ENCODE results near the gene TIAM2.
A peak's percentile ranks its signal among the peaks of the same experiment; 100 is the strongest.

The TIAM2 gene

GRCh38 chr6:154977588-154977987 is 17.5 kb upstream of the TIAM2 start:
- H3K9me3 ChIP-seq (replicated peaks; ENCODE audit: insufficient read depth, low read length) = no peaks in the 10 kb centered on the region
- H3K4me2 ChIP-seq (ENCODE audit: low read depth, low read length) = no peak overlapping the region
- H3K4me3 ChIP-seq (ENCODE audit: low read length) = no peak overlapping the region
- H3K27me3 ChIP-seq (replicated peaks; ENCODE audit: insufficient read depth, low read length) = no peaks in the 10 kb centered on the region
- no peak for DNase-seq
- H3K27ac ChIP-seq (ENCODE audit: low read length) = no peak overlapping the region
- H3K4me1 ChIP-seq (ENCODE audit: low read length) = no peaks in the 10 kb centered on the region
- no peaks in the 10 kb centered on the region for H3K9me2 ChIP-seq (replicated peaks; ENCODE audit: insufficient read depth, low read length)
- no peak overlapping the region for H2AFZ ChIP-seq (ENCODE audit: low read length)
- H4K20me1 ChIP-seq (ENCODE audit: insufficient read depth, low read length) = no peaks in the 10 kb centered on the region
- H3K79me2 ChIP-seq (ENCODE audit: low read length) = no peaks in the 10 kb centered on the region
- H3F3A ChIP-seq (ENCODE audit: insufficient read depth, low read length) = no peaks in the 10 kb centered on the region
- H3K36me3 ChIP-seq (replicated peaks; ENCODE audit: insufficient read depth, low read length) = no peaks in the 10 kb centered on the region
- TF ChIP-seq EZH2 (optimal IDR thresholded peaks at IDR 0.05; ENCODE audit: low read depth, low read length) = no peak
- TF ChIP-seq, protein P1, sequence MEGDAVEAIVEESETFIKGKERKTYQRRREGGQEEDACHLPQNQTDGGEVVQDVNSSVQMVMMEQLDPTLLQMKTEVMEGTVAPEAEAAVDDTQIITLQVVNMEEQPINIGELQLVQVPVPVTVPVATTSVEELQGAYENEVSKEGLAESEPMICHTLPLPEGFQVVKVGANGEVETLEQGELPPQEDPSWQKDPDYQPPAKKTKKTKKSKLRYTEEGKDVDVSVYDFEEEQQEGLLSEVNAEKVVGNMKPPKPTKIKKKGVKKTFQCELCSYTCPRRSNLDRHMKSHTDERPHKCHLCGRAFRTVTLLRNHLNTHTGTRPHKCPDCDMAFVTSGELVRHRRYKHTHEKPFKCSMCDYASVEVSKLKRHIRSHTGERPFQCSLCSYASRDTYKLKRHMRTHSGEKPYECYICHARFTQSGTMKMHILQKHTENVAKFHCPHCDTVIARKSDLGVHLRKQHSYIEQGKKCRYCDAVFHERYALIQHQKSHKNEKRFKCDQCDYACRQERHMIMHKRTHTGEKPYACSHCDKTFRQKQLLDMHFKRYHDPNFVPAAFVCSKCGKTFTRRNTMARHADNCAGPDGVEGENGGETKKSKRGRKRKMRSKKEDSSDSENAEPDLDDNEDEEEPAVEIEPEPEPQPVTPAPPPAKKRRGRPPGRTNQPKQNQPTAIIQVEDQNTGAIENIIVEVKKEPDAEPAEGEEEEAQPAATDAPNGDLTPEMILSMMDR (IDR thresholded peaks at IDR 0.05; ENCODE audit: low read length) = no peak
- TF ChIP-seq EZH2phosphoT487 (IDR thresholded peaks at IDR 0.05; ENCODE audit: low read length) = no peak
- H3K9ac ChIP-seq (ENCODE audit: low read length) = no peak overlapping the region

DNA sequence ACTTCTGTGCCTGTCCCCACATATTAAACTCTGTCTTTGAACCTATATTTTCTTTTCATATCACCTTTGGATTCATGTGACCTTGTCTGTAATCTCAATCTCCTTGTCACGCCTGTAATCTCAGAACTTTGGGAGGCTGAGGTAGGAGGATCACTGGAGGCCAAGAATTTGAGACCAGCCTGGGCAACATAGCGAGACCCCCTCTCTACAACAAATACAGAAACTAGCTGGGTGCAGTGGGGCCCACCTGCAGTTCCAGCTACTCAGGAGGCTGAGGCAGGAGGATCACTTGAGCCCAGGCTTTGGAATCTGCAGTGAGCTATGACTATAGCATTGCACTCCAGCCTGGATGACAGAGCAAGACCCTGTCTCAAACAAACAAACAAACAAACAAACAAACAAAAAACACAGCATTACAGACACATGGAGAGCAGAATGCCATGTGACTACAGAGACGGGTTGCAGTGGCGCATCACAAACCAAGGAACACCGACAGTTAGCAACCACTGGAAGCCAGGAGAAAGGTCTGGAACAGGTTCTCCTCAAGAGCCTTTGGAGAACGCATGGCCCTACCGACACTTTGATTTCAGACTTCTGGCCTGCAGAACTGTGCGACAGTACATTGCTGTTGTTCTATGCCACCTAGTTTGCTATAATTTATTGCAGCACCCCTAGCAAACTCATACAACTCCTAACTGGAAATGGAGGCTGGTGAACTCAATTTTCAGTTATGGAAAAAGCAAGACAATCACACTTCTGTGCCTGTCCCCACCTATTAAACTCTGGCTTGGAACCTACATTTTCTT is 14.6 kb upstream of the TIAM2 start:
- H4K20me1 ChIP-seq (ENCODE audit: insufficient read depth, low read length) = no peaks in the 10 kb centered on the region
- H3K9me2 ChIP-seq (replicated peaks; ENCODE audit: insufficient read depth, low read length) = no peaks in the 10 kb centered on the region
- no peaks in the 10 kb centered on the region for H3K9me3 ChIP-seq (replicated peaks; ENCODE audit: insufficient read depth, low read length)
- H3K36me3 ChIP-seq (replicated peaks; ENCODE audit: insufficient read depth, low read length) = no peaks in the 10 kb centered on the region
- H2AFZ ChIP-seq (ENCODE audit: low read length) = no peak overlapping the region
- DNase-seq = no peak
- no peak overlapping the region for H3K27ac ChIP-seq (ENCODE audit: low read length)
- H3K9ac ChIP-seq (ENCODE audit: low read length) = no peak overlapping the region
- H3K79me2 ChIP-seq (ENCODE audit: low read length) = no peaks in the 10 kb centered on the region
- no peak overlapping the region for H3K4me2 ChIP-seq (ENCODE audit: low read depth, low read length)
- no peaks in the 10 kb centered on the region for H3K27me3 ChIP-seq (replicated peaks; ENCODE audit: insufficient read depth, low read length)
- TF ChIP-seq, protein P1 (IDR thresholded peaks at IDR 0.05; ENCODE audit: low read length) = no peak
- no peak for TF ChIP-seq EZH2 (optimal IDR thresholded peaks at IDR 0.05; ENCODE audit: low read depth, low read length)
- no peak for TF ChIP-seq EZH2phosphoT487 (IDR thresholded peaks at IDR 0.05; ENCODE audit: low read length)
- no peak overlapping the region for H3K4me3 ChIP-seq (ENCODE audit: low read length)
- H3K4me1 ChIP-seq (ENCODE audit: low read length) = no peaks in the 10 kb centered on the region
- no peaks in the 10 kb centered on the region for H3F3A ChIP-seq (ENCODE audit: insufficient read depth, low read length)

GRCh38 chr6:154981079-154981870 is 13.8 kb upstream of the TIAM2 start:
- Histone ChIP-seq H3K4me1 (ENCODE audit: low read length) (no peaks in the 10 kb centered on the region), H2AFZ (ENCODE audit: low read length) (no peak overlapping the region), H3K9ac (ENCODE audit: low read length) (no peak overlapping the region), H3K4me2 (ENCODE audit: low read depth, low read length) (no peak overlapping the region), H3K27ac (ENCODE audit: low read length) (no peak overlapping the region), H3K79me2 (ENCODE audit: low read length) (no peaks in the 10 kb centered on the region), H3F3A (ENCODE audit: insufficient read depth, low read length) (no peaks in the 10 kb centered on the region), H3K9me2 (replicated peaks; ENCODE audit: insufficient read depth, low read length) (no peaks in the 10 kb centered on the region), H3K27me3 (replicated peaks; ENCODE audit: insufficient read depth, low read length) (no peaks in the 10 kb centered on the region), H3K9me3 (replicated peaks; ENCODE audit: insufficient read depth, low read length) (no peaks in the 10 kb centered on the region), H4K20me1 (ENCODE audit: insufficient read depth, low read length) (no peaks in the 10 kb centered on the region), H3K36me3 (replicated peaks; ENCODE audit: insufficient read depth, low read length) (no peaks in the 10 kb centered on the region), H3K4me3 (ENCODE audit: low read length) (no peak overlapping the region)
- peak; percentile 11 for DNase-seq
- TF ChIP-seq EZH2phosphoT487 (IDR thresholded peaks at IDR 0.05; ENCODE audit: low read length) = no peak
- TF ChIP-seq, protein P1 (IDR thresholded peaks at IDR 0.05; ENCODE audit: low read length) = no peak
- TF ChIP-seq EZH2 (optimal IDR thresholded peaks at IDR 0.05; ENCODE audit: low read depth, low read length) = no peak

Data from MM.1S (cell line).